Mucosa of descending colon (tissue), 3 donors: Measurements from ENCODE around the gene PCDHA8. TPM values are rescaled to one million over a fixed set of nuclear protein-coding genes. Genes with fewer than 3 reads are reported as not detected.
"Not testable (repeated sequence)": the region's sequence is repeated elsewhere in the genome, so short reads cannot be mapped to it uniquely, and the experiment has no call there.

Experiments used
- ATAC-seq: fragments of 200-7000 bp; cut with Tn5 transposase; one replicate; pipeline ENCODE4 v1.9.1; 2020; ENCODE audit warnings: mild to moderate bottlenecking, moderate library complexity
- DNase-seq, 3 donors: peaks; one replicate each; pipeline ENCODE4 v3.0.0-alpha.2; 2020
- H3K36me3 ChIP-seq: fragments of 200-600 bp; one replicate; pipeline ENCODE4 v1.8.0; 2021; ENCODE audit warnings: low read depth, mild to moderate bottlenecking
- H3K4me1 ChIP-seq: fragments of 200-600 bp; one replicate; pipeline ENCODE4 v1.8.0; 2021; ENCODE audit warnings: low read depth, mild to moderate bottlenecking
- H3K4me3 ChIP-seq: fragments of 200-600 bp; one replicate; pipeline ENCODE4 v1.8.0; 2021; ENCODE audit warnings: mild to moderate bottlenecking
- H3K9me3 ChIP-seq: fragments of 200-600 bp; one replicate; pipeline ENCODE4 v1.8.0; 2021; ENCODE audit warnings: mild to moderate bottlenecking
- intact Hi-C, 2 donors: fragments of 100-400 bp; cut with DNase I in 1 of 2; cut with micrococcal nuclease in 1 of 2; formaldehyde crosslinking; loops; one replicate each; pipeline versions ENCODE4 v1.11.0 to v1.11.1; 2022; cut with DNase I, micrococcal nuclease
- total RNA-seq, 3 donors: library from RNA; stranded (reverse); fragmentation: NEBNext Ultra II Directional in 2 of 3; extraction: Animal tissue kit (Norgen Biotek cat#: 25700) in 2 of 3; gene quantifications; one replicate each; pipeline versions ENCODE4 v1.2.1 to v1.2.4, GENCODE V29; 2021 to 2023
- TF ChIP-seq, protein P1 (sequence below): fragments of 200-600 bp; IDR thresholded peaks from one replicate; pipeline ENCODE4 v1.8.0; 2022; ENCODE audit warnings: antibody characterized with exemption, mild to moderate bottlenecking
- donor health status: DM: no; HTN: no; CAD: no; lungs with moderate emphysema.
- donor health status: DM: no; HTN: no; CAD: no.
- donor health status: DM: no; HTN: yes; CAD: no.

The PCDHA8 gene
- total RNA-seq, 3 donors from 2014 or later = 0.14 to 0.19 TPM; not detected in 1

DNA sequence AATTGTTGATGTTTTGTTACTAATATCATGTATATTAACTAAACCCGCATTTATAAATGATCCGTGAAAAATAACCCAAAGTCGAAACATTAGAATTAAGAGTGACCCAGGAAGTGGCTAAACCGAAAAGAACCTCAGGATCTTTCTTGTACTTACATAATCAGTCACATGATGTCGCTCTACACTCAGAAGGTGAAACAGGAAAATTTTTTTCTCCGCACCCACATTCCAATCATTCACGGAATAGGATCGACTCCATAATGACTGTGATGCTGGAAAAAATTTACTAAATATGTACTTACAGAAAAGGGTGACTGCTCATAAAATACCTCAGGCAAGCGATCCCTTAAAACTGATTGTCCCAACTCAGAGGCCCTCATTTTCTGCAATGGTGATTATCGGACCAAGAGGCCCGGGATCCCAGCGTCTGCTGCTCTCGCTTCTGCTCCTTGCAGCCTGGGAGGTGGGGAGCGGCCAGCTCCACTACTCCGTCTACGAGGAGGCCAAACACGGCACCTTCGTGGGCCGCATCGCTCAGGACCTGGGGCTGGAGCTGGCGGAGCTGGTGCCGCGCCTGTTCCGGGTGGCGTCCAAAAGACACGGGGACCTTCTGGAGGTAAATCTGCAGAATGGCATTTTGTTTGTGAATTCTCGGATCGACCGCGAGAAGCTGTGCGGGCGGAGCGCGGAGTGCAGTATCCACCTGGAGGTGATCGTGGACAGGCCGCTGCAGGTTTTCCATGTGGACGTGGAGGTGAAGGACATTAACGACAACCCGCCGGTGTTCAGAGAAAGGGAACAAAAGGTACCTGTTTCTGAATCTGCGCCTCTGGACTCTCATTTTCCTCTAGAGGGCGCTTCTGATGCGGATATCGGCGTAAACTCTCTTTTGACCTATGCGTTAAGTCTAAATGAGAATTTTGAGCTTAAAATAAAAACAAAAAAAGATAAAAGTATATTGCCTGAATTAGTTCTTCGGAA is 34.4 kb downstream of the PCDHA8 start, which contains the start of gene PCDHA12:
TSS of gene PCDHA12 (plus strand) at position 224 of the 981 bp plus-strand sequence. CDS start at position 389, 165 bp downstream.
- intact Hi-C loops = no loop called here
- no peak within 1 kb of the TSS for H3K4me3 ChIP-seq
- H3K9me3 ChIP-seq = peaks cover 67% of the 10 kb centered on the region
- DNase-seq (no peak), ATAC-seq (no peak)
- TF ChIP-seq, protein P1, sequence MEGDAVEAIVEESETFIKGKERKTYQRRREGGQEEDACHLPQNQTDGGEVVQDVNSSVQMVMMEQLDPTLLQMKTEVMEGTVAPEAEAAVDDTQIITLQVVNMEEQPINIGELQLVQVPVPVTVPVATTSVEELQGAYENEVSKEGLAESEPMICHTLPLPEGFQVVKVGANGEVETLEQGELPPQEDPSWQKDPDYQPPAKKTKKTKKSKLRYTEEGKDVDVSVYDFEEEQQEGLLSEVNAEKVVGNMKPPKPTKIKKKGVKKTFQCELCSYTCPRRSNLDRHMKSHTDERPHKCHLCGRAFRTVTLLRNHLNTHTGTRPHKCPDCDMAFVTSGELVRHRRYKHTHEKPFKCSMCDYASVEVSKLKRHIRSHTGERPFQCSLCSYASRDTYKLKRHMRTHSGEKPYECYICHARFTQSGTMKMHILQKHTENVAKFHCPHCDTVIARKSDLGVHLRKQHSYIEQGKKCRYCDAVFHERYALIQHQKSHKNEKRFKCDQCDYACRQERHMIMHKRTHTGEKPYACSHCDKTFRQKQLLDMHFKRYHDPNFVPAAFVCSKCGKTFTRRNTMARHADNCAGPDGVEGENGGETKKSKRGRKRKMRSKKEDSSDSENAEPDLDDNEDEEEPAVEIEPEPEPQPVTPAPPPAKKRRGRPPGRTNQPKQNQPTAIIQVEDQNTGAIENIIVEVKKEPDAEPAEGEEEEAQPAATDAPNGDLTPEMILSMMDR = no peak
- H3K36me3 ChIP-seq = no peaks in the 10 kb centered on the region
- H3K4me1 ChIP-seq = no peaks in the 10 kb centered on the region

DNA sequence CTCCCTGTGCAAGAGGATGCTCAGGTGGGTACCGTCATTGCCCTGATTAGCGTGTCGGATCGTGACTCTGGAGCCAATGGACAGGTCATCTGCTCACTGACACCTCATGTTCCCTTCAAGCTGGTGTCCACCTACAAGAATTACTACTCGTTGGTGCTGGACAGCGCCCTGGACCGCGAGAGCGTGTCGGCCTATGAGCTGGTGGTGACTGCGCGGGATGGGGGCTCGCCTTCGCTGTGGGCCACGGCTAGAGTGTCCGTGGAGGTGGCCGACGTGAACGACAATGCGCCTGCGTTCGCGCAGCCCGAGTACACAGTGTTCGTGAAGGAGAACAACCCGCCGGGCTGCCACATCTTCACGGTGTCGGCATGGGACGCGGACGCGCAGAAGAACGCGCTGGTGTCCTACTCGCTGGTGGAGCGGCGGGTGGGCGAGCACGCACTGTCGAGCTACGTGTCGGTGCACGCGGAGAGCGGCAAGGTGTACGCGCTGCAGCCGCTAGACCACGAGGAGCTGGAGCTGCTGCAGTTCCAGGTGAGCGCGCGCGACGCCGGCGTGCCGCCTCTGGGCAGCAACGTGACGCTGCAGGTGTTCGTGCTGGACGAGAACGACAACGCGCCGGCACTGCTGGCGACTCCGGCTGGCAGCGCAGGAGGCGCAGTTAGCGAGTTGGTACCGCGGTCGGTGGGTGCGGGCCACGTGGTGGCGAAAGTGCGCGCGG is 35.7 kb downstream of the PCDHA8 start:
- peaks cover 57% of the 10 kb centered on the region for H3K9me3 ChIP-seq
- H3K36me3 ChIP-seq, ATAC-seq, intact Hi-C loops, DNase-seq, H3K4me3 ChIP-seq, H3K4me1 ChIP-seq: not testable (repeated sequence)

DNA sequence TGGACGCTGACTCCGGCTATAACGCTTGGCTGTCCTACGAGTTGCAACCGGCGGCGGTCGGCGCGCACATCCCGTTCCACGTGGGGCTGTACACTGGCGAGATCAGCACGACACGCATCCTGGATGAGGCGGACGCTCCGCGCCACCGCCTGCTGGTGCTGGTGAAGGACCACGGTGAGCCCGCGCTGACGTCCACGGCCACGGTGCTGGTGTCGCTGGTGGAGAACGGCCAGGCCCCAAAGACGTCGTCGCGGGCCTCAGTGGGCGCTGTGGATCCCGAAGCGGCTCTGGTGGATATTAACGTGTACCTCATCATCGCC is 36.2 kb downstream of the PCDHA8 start:
- H3K9me3 ChIP-seq = peaks cover 62% of the 10 kb centered on the region
- no peaks in the 10 kb centered on the region for H3K4me1 ChIP-seq
- intact Hi-C loops = no loop called here
- no peaks in the 10 kb centered on the region for H3K36me3 ChIP-seq
- TF ChIP-seq, protein P1 = no peak
- ATAC-seq (no peak), DNase-seq (peak in 1 of 3 donors; percentile 41)
- H3K4me3 ChIP-seq = no peak overlapping the region

DNA sequence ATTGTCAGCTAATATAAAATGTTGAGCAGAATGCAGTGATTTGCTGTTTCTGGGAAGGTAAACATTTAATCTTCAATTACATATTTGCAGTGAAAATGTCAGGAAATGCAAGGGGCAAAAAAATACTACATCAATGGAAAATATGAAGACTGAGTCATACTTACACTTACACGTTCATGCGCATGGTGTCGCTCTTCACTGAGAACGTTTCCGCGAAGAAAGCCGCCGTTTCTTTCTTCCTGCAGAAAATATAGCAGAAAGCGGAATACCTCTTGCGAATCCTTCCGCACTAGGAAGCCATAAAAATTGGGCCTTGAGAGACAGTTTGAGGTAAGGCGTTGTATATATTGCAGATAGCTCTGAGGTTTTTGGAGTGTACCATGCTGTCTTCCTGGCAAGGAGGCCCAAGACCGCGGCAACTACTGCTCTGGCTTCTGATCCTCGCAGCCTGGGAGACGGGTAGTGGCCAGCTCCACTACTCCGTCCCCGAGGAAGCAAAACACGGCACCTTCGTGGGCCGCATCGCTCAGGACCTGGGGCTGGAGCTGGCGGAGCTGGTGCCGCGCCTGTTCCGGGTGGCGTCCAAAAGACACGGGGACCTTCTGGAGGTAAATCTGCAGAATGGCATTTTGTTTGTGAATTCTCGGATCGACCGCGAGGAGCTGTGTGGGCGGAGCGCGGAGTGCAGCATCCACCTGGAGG is 41.1 kb downstream of the PCDHA8 start, which contains the start of gene PCDHA13:
TSS of gene PCDHA13 (plus strand) at position 236 of the 702 bp plus-strand sequence. CDS start at position 381, 145 bp downstream.
- ATAC-seq = no peak
- Histone ChIP-seq H3K4me1 (no peaks in the 10 kb centered on the region), H3K36me3 (no peaks in the 10 kb centered on the region), H3K4me3 (no peak within 1 kb of the TSS), H3K9me3 (peaks cover 67% of the 10 kb centered on the region)
- TF ChIP-seq, protein P1 = no peak
- peak in 1 of 3 donors; percentile 22 for DNase-seq
- intact Hi-C loops = no loop called here

DNA sequence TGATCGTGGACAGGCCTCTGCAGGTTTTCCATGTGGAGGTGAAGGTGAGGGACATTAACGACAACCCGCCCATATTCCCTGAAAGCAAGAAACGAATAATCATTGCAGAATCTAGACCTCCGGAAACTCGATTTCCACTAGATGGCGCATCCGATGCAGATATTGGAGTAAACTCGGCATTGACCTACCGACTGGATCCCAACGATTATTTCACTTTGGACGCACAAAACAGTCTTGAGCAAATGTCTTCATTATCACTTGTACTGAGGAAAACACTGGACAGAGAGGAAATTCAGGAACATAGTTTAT is 41.6 kb downstream of the PCDHA8 start:
- no peaks in the 10 kb centered on the region for H3K4me1 ChIP-seq
- DNase-seq (no peak), ATAC-seq (no peak)
- H3K9me3 ChIP-seq = peaks cover 62% of the 10 kb centered on the region
- H3K36me3 ChIP-seq = no peaks in the 10 kb centered on the region
- intact Hi-C loops = no loop called here
- H3K4me3 ChIP-seq = no peak overlapping the region
- TF ChIP-seq, protein P1 = no peak
